Ascending aorta (tissue), 2 donors: ENCODE data around the gene AP2M1. TPM values are rescaled to one million over a fixed set of nuclear protein-coding genes. Genes with fewer than 3 reads are reported as not detected.
A peak's percentile ranks its signal among the peaks of the same experiment; 100 is the strongest.

Experiments
- DNase-seq, 2 donors: peaks; one replicate each; pipeline ENCODE4 v3.0.0-alpha.2; 2019; ENCODE audit warnings: low spot score in 2 of 2
- H3K27ac ChIP-seq, 2 donors: fragments of 200-600 bp; sonication (generic); one replicate each; pipeline ENCODE4 v1.5.1; 2016 to 2017; ENCODE audit warnings: mild to moderate bottlenecking in 1 of 2
- H3K27me3 ChIP-seq: fragments of 200-600 bp; sonication (generic); one replicate; pipeline ENCODE4 v1.5.1; 2017
- H3K36me3 ChIP-seq, 2 donors: fragments of 200-600 bp; sonication (generic); one replicate each; pipeline ENCODE4 v1.5.1; 2016
- H3K4me1 ChIP-seq, 2 donors: fragments of 200-600 bp; sonication (generic); one replicate each; pipeline ENCODE4 v1.5.1; 2016 to 2017; ENCODE audit warnings: mild to moderate bottlenecking in 1 of 2
- H3K4me3 ChIP-seq, 2 donors: fragments of 200-600 bp; sonication (generic); one replicate each; pipeline ENCODE4 v1.5.1; 2016 to 2017; ENCODE audit warnings: mild to moderate bottlenecking in 1 of 2
- H3K9me3 ChIP-seq, 2 donors: fragments of 200-600 bp; sonication (generic); one replicate each; pipeline ENCODE4 v1.5.1; 2016
- intact Hi-C: fragments of 100-400 bp; cut with DNase I; formaldehyde crosslinking; loops from one replicate; pipeline ENCODE4 v1.15.1; 2023
- total RNA-seq: library from RNA; depleted of rRNA; stranded (reverse); fragments of >200 nt; gene quantifications from one replicate; pipeline ENCODE4 v1.1.0, GENCODE V29; 2016
- TF ChIP-seq, protein P1 (sequence below), 3 experiments: fragments of 200-600 bp in 2 of 3; fragments of 450-650 bp in 1 of 3; sonication (generic) in 2 of 3; IDR thresholded peaks; one replicate each; pipeline ENCODE4 v1.5.1; 2016 to 2019; ENCODE audit warnings: antibody characterized with exemption in 3 of 3, mild to moderate bottlenecking in 1 of 3, moderate library complexity in 1 of 3

Gene AP2M1
- total RNA-seq = 101 TPM

DNA sequence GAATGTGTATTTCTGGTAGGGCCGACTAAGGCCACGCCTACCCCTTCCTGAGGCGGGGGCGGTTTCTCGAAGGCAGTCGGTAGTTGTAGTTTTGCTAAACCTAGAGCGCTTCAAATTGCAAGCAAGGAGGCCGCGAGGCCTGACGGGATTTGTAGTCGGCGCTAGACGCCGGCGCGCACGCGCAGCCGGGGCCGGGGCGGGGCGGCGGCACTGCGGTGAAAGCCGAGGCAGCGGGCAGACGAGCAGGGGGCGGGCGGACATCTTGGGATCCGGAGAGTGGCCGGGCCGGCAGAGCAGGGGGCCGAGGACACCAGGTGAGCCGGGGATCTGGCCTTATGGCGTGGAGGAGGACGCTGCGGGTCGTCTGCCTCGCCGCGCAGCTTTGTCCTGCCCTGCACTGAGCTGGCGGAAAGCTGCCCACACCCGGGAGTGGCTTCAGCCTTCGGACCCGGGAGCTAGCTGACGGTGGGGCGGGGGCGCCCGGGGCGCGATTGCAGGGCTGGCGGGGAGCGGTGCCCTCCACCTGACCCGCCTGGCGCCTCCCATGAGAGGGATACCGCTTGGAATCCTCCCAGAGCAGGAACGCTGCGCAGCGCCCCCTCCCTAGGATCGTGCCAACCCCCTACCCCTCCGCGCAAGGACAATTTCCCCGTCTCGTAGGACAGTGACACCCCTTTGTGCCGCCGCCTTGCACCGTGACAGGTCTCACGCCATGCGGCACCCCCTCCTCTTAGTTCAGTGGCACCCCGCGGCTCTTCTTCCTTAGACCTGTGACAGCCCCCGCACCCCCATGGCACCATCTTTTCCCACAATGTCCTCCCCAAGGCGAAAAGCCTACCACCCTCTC is at the start of gene AP2M1:
AP2M1 (plus strand) TSS at position 210 of the 847 bp plus-strand sequence. CDS start 2,139 bp downstream, outside the sequence.
- peaks cover 11 to 18% of the 10 kb centered on the region in 2 donors for H3K4me1 ChIP-seq
- H3K9me3 ChIP-seq = no peaks in the 10 kb centered on the region
- peak within 1 kb of the TSS; percentile 96 to 97 for H3K4me3 ChIP-seq
- DNase-seq = peak; percentile 98 to 100
- H3K27ac ChIP-seq = peak within 1 kb of the TSS; percentile 91 to 96
- H3K27me3 ChIP-seq = no peaks in the 10 kb centered on the region
- H3K36me3 ChIP-seq = peaks cover 44 to 52% of the 10 kb centered on the region in 2 donors
- TF ChIP-seq, protein P1, sequence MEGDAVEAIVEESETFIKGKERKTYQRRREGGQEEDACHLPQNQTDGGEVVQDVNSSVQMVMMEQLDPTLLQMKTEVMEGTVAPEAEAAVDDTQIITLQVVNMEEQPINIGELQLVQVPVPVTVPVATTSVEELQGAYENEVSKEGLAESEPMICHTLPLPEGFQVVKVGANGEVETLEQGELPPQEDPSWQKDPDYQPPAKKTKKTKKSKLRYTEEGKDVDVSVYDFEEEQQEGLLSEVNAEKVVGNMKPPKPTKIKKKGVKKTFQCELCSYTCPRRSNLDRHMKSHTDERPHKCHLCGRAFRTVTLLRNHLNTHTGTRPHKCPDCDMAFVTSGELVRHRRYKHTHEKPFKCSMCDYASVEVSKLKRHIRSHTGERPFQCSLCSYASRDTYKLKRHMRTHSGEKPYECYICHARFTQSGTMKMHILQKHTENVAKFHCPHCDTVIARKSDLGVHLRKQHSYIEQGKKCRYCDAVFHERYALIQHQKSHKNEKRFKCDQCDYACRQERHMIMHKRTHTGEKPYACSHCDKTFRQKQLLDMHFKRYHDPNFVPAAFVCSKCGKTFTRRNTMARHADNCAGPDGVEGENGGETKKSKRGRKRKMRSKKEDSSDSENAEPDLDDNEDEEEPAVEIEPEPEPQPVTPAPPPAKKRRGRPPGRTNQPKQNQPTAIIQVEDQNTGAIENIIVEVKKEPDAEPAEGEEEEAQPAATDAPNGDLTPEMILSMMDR (IDR thresholded peaks at IDR 0.05) = no peak
- intact Hi-C loops = loop anchor here (1.0 to 10.0 kb wide), 7 partner anchors 19 to 290 kb away; partner anchors contain the start of genes EEF1AKMT4, EIF4G1, PARL and PSMD2

DNA sequence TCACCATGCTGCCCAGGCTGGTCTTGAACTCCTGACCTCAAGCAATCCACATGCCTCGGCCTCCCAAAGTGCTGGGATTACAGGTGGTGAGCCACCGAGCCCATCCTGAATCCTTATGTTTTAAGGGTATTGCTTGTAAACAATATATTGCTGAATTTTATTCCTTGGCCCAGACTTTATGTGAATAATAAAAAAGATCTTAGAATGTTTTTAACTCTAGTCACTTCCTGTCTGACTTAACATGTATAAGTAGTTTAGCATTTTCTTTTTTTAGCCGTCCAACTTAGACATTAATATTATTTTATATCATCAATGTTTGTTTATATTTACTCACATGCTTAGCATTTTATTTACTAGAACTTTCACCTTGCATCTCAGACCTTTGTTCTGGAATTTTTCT is 48.6 kb upstream of the AP2M1 start:
- no peaks in the 10 kb centered on the region for H3K4me1 ChIP-seq
- no peak overlapping the region for H3K27ac ChIP-seq
- TF ChIP-seq, protein P1 (IDR thresholded peaks at IDR 0.05) = no peak
- no peaks in the 10 kb centered on the region for H3K36me3 ChIP-seq
- H3K27me3 ChIP-seq = no peaks in the 10 kb centered on the region
- H3K9me3 ChIP-seq = no peaks in the 10 kb centered on the region
- no peak overlapping the region for H3K4me3 ChIP-seq
- DNase-seq = no peak
- intact Hi-C loops = no loop called here

DNA sequence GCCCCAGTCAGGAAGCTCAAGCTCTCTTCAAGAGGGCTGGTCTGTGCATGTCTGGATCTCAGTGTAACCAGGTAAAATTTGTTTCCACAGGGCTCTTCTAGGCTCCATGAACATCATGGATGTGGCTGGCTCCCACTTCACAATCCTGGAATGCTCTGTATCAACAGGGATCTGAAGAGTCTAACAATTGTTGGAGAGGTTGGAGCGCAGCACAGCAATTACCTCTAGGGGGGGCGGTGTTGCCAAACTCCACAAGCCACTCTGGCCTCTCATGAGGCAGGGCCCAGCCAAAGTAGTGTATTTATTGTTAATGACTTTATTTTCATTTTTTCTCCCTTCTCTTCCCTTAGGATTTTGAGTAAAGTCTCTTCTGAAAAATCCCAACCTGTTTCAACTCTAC is 45.6 kb upstream of the AP2M1 start:
- Histone ChIP-seq H3K9me3 (no peaks in the 10 kb centered on the region), H3K4me3 (no peak overlapping the region), H3K4me1 (no peaks in the 10 kb centered on the region), H3K27ac (no peak overlapping the region), H3K27me3 (no peaks in the 10 kb centered on the region), H3K36me3 (no peaks in the 10 kb centered on the region)
- no peak for DNase-seq
- TF ChIP-seq, protein P1 (IDR thresholded peaks at IDR 0.05) = peak in 1 of 3 experiments; percentile 7
- intact Hi-C loops = no loop called here

DNA sequence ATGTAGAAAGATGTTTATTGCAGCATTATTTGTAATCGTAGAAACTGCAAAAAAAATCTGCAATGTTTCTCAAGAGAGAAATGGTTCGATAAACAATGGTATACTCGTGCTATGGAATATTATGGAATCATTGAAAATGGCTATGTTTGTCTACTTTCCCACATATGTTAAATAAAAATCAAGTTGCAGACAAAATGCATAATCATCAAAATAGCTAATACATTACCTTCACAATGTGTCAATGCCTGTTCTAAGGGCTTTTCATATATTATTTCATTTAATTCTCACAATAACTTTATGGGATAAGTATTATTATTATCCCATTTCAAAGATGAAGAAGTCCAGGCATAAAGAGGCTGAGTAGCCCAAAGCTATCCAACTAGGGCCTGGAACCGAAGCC is 41.7 kb upstream of the AP2M1 start:
- Histone ChIP-seq H3K9me3 (no peaks in the 10 kb centered on the region), H3K27ac (no peak overlapping the region), H3K27me3 (no peaks in the 10 kb centered on the region), H3K4me3 (no peak overlapping the region), H3K36me3 (no peaks in the 10 kb centered on the region), H3K4me1 (peaks cover 3 to 9% of the 10 kb centered on the region in 2 donors)
- DNase-seq = no peak
- TF ChIP-seq, protein P1 (IDR thresholded peaks at IDR 0.05) = no peak
- intact Hi-C loops = no loop called here

DNA sequence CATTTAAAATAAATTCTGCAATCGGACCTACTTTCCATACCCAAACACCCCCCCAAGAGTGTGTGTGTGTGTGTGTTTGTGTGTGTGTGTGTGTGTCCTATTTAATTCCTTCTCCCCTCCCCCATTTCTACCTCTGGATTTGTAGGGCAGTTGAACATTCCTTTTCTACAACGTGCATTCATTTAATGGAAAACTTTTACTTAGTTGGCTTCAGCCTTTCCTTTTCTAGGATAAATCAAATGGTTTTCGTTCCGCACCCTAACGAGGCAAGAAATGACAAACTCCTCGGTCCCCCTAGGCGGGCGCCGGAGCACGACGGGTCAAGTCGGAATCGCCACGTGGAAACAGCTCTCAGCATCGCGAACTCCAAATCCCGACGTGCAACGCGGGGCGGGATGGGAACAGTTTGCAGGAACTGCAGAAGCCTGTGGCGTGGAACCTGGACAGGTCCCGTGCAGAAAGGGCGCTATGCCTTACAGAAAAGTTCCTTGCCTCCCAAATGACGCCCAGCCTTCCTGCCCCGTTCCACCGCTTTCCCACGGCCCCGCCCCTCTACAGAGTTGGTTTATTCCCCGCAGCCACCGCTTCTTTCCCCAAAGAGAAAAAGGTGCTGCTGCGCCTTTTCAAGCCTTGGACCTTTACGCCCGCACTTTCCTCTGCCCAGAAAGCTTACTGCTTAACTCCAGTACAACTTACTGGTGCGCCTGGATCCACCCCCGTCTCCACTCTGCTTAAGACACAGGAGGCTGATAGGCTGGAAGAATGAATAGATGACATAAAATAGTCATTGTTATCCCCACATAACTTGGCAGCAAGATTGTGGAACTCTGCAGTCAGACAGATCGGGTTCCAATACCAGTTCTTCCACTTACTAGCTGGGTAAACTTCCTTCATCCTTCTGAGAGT is 40.6 kb upstream of the AP2M1 start:
- Histone ChIP-seq H3K4me3 (peak overlapping the region; percentile 74 to 91), H3K4me1 (peaks cover 3 to 9% of the 10 kb centered on the region in 2 donors), H3K9me3 (no peaks in the 10 kb centered on the region), H3K27me3 (no peaks in the 10 kb centered on the region), H3K36me3 (peaks cover 0 to 5% of the 10 kb centered on the region in 2 donors), H3K27ac (peak overlapping the region; percentile 90 to 91)
- DNase-seq = peak; percentile 63 to 93
- intact Hi-C loops = loop anchor here (1.0 to 2.0 kb wide), 3 partner anchors 40 to 117 kb away; partner anchors contain the start of genes ABCC5 and AP2M1
- TF ChIP-seq, protein P1 (IDR thresholded peaks at IDR 0.05) = no peak
